OCI-LY3 (cell line): ENCODE data around the gene FGGY.

ENCODE experiments used
- CTCF ChIP-seq: fragments of 200-600, 300-600 bp; sonication (generic); IDR thresholded peaks from 2 replicates; pipeline ENCODE4 v1.5.1; 2014; ENCODE audit warnings: antibody characterized with exemption, low read length, low read depth
- EZH2phosphoT487 ChIP-seq: fragments of 200-600 bp; shearing (Covaris generic); IDR thresholded peaks from 2 replicates; pipeline ENCODE4 v1.6.1; 2018; ENCODE audit warnings: antibody characterized with exemption, mixed run types, low read depth

GRCh38 chr1:59625384-59625783, 328.5 kb downstream of the FGGY start:
- TF ChIP-seq CTCF = no peak
- TF ChIP-seq EZH2phosphoT487 = no peak
